Measurements from ENCODE around the gene PITPNM3.

Gene PITPNM3

GRCh38 chr17:6456321-6456720 lies 100.0 kb downstream of the PITPNM3 start:
- H3K4me3 ChIP-seq (ENCODE audit: low read depth, low read length) = no peak overlapping the region
- ChIA-PET CTCF (interaction anchor here (1.4 to 2.4 kb wide), 2 partner anchors 11 to 16 kb away, joined by 3 to 12 read pairs; no protein-coding TSS in a partner anchor), POLR2A (no interaction called here)
- no peak for TF ChIP-seq CTCF (IDR thresholded peaks at IDR 0.05; ENCODE audit: insufficient read depth, low read length, missing control alignments)
- no peak for DNase-seq (ENCODE audit: low read depth, low spot score)

- POLR2A ChIA-PET = interaction anchor here (0.5 to 0.6 kb wide), 2 partner anchors 11 to 19 kb away, joined by 3 read pairs; no protein-coding TSS in a partner anchor
- no peak for TF ChIP-seq CTCF (IDR thresholded peaks at IDR 0.05; ENCODE audit: insufficient read depth, low read length, missing control alignments)
- CTCF ChIA-PET = interaction anchor here (1.4 to 2.4 kb wide), 2 partner anchors 10 to 17 kb away, joined by 3 to 12 read pairs; no protein-coding TSS in a partner anchor
- no peak for DNase-seq (ENCODE audit: low read depth, low spot score)
- H3K4me3 ChIP-seq (ENCODE audit: low read depth, low read length) = no peak overlapping the region
These were observed 101.0 kb downstream of the PITPNM3 start for GRCh38 chr17:6455321-6455705.

GRCh38 chr17:6454495-6455320 lies 101.6 kb downstream of the PITPNM3 start:
- ChIA-PET CTCF (interaction anchor here (0.8 to 2.4 kb wide), 2 partner anchors 10 to 18 kb away, joined by 3 to 12 read pairs; no protein-coding TSS in a partner anchor), POLR2A (interaction anchor here (0.5 kb wide), 1 partner anchor 10 kb away, joined by 3 read pairs; no protein-coding TSS in a partner anchor)
- TF ChIP-seq CTCF (IDR thresholded peaks at IDR 0.05; ENCODE audit: insufficient read depth, low read length, missing control alignments) = no peak
- H3K4me3 ChIP-seq (ENCODE audit: low read depth, low read length) = no peak overlapping the region
- DNase-seq (ENCODE audit: low read depth, low spot score) = no peak

- CTCF ChIA-PET = interaction anchor here (0.8 to 1.9 kb wide), 3 partner anchors 11 to 22 kb away, joined by 3 to 5 read pairs (median 4); no protein-coding TSS in a partner anchor
These were observed 102.9 kb downstream of the PITPNM3 start for GRCh38 chr17:6453279-6454024.

GRCh38 chr17:6452471-6453266 lies 103.7 kb downstream of the PITPNM3 start:
- no peak for TF ChIP-seq CTCF (IDR thresholded peaks at IDR 0.05; ENCODE audit: insufficient read depth, low read length, missing control alignments)
- ChIA-PET POLR2A (interaction anchor here (0.6 kb wide), 1 partner anchor 152 kb away, joined by 3 read pairs; no protein-coding TSS in a partner anchor), CTCF (interaction anchor here (1.3 to 1.9 kb wide), 3 partner anchors 18 to 22 kb away, joined by 4 to 5 read pairs (median 4); no protein-coding TSS in a partner anchor)
- H3K4me3 ChIP-seq (ENCODE audit: low read depth, low read length) = no peak overlapping the region
- DNase-seq (ENCODE audit: low read depth, low spot score) = no peak

More at GRCh38 chr17:6453279-6454024, 102.9 kb downstream of the PITPNM3 start:
- POLR2A ChIA-PET = no interaction called here
- no peak overlapping the region for H3K4me3 ChIP-seq (ENCODE audit: low read depth, low read length)
- DNase-seq (ENCODE audit: low read depth, low spot score) = no peak
- no peak for TF ChIP-seq CTCF (IDR thresholded peaks at IDR 0.05; ENCODE audit: insufficient read depth, low read length, missing control alignments)
